Measurements from ENCODE around the gene UGT1A9.

Gene UGT1A9

GRCh38 chr2:233819884-233820773 is 148.4 kb downstream of the UGT1A9 start:
- DNase-seq = no peak

GRCh38 chr2:233820774-233821105 is 149.0 kb downstream of the UGT1A9 start:
- DNase-seq = no peak

- no peak for DNase-seq
Measured at GRCh38 chr2:233821196-233821595, 149.5 kb downstream of the UGT1A9 start.

GRCh38 chr2:233821709-233822100 is 150.0 kb downstream of the UGT1A9 start:
- no peak for DNase-seq

GRCh38 chr2:233822101-233822771 is 150.5 kb downstream of the UGT1A9 start:
- DNase-seq = no peak

Data from GF-D8 (cell line).